GM21447 (cell line): Measurements from ENCODE around the gene ONECUT3.

Experiments
- ATAC-seq: cut with Tn5 transposase; IDR thresholded peaks from one replicate; pipeline ENCODE4 v1.9.1; 2021; ENCODE audit not compliant: unreplicated experiment

Gene ONECUT3

DNA sequence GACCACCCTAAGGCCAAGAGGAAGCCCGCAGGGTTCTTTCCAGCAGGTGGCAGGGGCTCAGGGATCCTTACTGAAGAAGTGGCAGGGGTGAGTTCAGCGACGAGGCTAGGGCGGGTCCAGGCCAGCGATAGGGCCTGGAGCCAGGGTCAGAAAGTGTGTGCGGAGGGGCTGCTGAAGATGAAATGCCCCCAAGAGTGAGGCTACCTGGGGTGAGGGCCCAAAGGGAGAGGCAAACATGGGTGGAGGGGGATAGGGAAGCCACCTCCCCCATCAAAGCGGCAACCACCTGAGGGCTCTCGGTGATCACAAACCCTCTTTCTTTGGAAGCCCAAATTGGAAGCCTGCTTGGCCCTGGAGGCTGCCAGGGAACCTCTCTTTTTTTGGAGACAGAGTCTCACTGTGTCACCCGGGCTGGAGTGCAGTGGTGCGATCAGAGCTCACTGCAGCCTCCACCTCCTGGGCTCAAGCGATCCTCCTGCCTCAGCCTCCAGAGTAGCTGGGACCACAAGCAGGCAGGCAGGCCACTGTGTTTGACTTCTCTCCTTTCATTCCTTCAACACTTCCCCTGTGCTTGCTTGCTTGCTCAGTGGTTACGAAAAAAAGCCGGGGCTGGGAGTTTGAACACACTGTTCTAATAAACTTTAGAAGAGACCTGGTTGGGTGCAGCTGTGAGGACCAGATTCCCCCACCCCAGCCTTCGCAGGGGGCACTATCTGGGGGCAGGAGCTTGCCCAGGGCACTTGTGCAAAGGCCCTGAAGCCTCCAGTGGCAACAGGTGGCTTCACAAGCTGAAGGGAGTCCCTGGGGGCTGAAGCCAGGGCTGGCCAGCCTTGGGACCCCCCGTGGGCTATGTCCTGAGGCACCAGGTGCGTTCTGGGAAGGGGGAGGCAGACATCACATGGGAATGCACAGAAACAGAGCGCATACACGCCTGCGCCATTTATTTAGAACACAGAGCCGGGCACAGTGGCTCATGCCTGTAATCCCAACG lies 60.2 kb downstream of the ONECUT3 start:
- no peak for ATAC-seq

- no peak for ATAC-seq
These were observed 61.1 kb downstream of the ONECUT3 start for GRCh38 chr19:1814391-1814790.

GRCh38 chr19:1814833-1815604 lies 61.7 kb downstream of the ONECUT3 start:
- no peak for ATAC-seq

DNA sequence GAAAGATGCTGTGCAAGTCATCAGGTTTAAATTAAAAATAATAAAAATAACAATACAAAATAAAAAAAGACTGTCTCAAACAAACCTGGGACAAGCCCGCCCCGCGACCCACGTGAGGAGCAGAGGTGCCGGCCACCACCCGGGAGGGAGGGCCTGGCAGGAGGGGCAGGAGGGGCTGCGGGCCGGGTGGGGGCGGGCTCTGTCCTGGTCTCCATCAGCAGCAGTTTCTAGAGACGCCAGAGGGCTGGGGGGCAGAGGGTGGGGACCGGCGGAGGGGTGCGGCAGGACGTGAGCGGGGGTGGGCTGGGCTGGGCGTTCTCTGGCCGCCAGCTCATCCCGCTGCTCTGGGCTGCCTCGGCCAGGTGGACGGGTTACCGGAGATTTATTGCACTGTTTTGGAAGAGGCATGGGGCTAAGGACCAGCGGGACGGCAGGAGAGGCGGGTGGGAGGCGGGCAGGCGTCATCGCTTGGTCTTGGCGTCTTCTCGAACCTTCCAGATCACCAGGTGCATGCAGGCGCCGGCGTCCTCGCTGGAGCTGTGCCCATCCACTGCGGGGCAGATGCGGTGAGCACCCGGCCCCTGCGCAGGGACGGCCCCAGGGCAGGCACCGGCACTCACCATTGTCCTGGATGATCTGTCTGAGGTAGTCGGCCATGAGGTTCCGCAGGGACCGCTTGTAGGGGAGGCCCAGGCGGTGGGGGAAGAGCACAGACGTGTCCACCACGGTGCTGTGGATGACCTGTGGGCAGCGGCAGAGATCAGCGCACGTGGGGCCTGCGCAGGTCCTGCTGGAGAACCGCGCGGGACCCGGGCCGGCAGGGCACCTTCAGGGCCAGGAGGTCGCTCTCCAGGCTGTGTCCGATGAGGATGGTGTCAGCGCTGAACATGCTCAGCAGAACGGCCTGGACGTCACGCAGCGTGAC lies 62.6 kb downstream of the ONECUT3 start:
- no peak for ATAC-seq

- ATAC-seq, result no peak
These were observed 63.4 kb downstream of the ONECUT3 start for GRCh38 chr19:1816530-1817298.

DNA sequence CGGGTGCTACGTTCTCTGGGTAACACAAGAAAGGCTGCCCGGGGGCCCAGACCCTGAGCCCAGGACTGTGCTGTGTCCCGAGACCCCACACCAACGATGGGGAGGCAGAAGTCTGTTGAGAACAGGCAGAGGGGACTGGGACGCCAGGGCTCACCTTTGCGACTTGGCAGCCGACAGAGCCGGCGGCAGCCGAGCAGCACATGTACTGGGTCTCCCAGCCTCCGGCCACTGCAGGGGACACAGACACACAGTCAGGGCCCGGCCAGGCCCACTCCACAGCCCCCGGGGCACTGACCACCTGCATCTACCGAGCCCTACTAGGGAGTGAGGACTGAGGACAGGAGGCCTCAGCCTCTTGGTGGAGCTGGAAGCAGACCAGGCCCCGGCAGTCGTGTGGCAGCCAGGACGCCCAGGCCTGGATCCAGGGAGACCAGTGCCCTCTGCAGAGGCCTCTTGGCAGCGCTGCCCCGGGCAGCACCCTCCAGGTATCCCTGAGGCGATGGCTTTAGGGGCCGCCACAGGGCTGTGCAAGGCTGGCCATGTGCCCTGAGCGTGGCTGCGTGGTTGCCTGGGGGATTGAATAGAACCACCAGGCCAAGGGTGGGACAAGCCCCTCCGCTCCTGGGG lies 64.4 kb downstream of the ONECUT3 start:
- ATAC-seq, result no peak

DNA sequence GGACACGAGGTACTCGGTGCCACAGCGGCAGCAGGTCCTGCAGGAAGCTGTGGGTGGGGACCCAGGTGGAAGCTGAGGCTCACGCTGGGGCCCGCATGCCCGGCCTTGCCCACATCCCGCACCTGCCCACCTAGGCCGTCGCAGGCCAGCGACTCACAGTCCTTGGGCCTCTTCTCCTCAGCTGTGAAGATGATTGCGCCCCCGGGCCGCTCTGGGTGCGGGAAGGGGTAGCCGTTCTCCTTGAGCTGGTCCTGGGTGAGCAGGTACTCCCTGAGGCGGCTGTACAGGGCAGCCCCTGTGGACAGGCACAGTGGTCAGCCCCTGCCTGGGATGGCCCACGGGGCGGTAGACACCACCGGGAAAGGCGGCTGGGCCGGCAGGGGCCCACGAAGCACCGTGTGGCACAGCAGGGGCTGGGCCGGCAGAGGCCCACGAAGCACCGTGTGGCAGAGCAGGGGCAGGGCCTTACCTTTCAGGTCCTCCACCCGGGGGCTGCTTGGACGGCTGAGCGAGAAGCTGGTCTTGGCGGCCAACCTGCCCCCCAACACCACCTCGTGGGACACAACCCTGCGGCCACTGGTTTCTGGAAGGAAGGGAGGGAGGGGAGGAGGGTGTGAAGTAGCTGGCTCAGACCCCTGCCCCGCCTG lies 65.4 kb downstream of the ONECUT3 start:
- no peak for ATAC-seq

DNA sequence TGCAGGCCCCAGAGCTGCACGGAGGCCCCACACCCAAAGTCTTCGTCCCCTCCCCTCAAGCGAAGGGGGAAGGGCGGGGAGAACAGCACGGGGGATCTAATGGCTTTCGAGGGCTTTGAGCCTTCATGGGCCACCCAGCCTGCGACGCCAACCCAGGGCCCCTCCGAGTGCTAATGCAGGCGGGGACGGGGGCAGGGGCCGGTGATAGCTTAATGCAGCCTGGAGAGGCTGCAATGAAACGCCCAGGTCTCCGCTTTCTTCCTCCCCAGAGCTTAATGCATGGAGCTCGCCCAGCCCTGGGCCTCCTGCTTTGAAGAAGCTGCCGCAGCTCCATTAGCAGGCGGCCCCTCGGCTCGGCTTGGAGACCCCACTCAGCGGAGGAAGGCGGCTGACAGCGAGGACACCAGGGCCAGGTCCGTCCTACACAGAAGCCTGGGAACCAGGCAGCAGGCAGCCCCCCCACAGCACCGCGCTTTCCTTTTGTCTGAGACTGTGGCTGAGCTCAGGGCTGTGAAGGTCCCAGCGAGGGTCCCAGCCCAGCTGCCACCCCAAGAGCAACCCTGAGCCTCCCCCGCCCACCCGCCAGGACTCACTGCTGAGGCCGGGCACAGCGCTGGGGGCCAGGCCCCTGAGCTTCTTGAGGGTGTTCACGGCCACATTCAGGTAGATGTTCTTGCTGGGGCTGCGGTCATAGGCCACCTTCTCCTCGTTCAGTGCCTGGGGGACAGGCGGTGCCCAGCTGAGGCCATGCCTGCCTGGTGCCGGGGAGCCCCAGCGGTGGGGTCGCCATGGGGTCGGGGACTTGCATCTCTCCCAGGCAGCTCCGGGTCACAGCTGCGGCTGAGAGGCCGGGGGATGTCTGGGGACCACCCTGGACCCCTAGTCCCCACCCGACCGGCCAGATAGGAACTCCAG lies 66.3 kb downstream of the ONECUT3 start:
- ATAC-seq, result no peak

DNA sequence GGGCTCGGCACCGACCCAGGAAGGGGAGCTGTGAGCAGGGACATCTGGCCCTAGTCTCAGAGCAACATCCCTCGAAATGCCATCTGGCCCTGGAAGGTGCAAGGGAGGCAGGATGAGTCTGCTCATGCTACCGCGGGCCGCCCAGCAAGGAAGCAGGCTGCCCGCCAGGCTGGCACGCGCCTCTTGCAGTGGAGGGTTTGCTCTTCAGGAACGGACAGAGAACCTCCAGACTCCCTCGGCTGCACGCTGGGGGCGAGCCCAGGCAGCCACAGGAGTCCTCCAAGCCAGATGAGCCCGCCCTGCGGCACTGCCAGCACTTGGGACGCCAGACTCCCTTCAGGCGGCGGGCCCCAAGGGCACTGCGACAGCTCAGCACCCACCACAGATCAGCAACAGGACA lies 68.9 kb downstream of the ONECUT3 start:
- ATAC-seq, result no peak

DNA sequence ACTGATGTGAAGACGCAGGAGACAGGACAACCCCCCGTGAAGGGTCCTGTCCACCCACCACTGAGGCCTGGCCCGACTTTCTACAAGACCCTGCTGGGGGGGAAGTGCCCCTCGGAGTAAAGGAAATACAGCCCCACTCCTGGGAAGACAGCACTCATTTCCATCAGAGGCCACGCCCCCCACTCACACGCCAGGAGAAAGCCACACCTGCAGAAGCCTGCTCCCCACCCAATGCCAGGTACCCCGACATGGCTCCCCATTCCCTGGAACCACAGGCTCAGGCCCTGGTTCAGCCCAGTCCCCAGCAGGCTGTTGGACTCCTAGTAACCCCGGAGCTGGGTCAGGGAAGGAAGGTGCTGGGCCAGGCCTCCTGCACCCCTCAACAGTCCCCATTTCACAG lies 69.7 kb downstream of the ONECUT3 start:
- no peak for ATAC-seq

DNA sequence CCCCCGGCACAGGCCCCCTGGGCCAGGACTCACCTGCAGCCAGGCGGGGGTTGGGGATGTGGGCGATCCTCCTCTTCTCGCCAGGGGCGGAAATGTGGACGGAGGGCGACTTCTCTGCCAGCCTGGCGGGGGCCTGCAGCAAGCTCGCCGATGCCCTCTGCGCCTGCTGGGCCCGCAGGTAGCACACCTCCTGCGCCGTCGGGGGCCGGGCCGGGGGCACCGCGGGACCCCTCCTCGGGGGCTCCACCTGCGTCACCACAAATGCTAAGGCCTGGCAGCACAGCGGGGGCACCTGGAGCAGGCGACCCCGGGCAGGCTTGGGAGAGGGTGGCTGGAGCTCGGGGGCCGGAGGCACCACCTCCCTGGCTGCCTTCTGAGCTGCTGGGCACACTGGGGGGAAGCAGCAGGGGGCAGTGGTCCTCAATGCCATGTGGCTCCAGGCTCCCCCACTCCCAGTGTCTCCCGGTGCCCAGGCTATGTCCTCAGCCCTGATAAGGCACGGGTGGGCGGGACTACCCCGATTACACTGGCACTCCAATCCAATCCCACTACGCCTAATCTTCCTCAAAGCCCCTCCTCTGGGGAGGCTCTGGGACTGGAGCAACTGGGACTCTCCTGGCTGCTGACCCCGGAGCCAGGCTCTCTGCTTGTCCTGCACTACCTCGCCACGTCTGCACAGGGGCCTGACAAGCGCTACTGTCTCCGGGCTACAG lies 70.4 kb downstream of the ONECUT3 start:
- no peak for ATAC-seq

DNA sequence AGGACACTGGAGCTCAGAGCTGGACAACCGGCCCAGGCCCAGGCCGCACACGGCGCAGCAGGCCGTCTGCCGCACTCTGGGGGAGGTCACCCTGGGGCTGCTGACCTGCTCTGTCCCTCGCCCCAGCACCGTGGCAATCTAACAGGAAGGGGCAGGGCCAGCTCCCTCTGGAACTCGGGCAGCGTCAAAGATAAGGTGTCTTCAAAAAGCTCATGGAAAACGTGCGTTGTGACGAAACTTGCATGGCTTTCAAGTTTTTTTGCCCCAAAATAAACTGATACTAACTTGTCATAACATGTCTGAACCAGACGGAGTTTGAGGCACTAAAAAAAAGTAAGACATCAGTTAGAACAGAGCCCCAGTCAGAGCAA lies 70.9 kb downstream of the ONECUT3 start:
- no peak for ATAC-seq

DNA sequence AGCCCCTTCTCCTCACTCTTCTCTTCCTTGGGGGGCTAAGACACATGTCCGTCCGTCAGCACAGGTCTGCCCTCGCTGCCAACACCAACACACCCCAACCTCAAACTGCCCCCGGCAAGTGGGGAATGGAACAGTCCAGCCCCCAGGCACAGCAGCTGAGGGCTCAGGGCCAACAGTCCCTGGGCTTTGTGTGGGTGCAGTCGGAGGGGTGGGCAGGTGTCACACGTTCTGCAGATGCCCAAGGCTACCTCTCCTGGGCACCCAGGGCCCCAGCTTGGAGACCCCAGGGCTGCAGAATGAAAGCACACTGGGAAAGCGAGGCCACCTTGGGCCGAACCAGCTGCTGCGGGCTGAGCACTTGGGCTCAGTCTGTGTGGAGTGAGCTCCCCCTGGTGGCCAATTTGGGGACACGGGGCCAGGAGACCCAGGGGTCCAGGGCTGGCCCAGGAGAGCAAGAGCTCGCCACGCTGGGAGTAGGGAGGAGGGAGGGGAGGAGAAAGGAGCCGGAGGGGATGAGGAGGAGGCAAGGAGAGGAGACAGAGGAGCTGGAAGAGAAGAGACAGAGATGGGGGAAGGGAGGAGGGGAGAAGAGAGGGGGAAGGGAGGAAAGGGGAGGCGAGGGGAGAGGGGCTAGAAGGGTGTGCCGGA lies 72.7 kb downstream of the ONECUT3 start:
- ATAC-seq, result no peak

DNA sequence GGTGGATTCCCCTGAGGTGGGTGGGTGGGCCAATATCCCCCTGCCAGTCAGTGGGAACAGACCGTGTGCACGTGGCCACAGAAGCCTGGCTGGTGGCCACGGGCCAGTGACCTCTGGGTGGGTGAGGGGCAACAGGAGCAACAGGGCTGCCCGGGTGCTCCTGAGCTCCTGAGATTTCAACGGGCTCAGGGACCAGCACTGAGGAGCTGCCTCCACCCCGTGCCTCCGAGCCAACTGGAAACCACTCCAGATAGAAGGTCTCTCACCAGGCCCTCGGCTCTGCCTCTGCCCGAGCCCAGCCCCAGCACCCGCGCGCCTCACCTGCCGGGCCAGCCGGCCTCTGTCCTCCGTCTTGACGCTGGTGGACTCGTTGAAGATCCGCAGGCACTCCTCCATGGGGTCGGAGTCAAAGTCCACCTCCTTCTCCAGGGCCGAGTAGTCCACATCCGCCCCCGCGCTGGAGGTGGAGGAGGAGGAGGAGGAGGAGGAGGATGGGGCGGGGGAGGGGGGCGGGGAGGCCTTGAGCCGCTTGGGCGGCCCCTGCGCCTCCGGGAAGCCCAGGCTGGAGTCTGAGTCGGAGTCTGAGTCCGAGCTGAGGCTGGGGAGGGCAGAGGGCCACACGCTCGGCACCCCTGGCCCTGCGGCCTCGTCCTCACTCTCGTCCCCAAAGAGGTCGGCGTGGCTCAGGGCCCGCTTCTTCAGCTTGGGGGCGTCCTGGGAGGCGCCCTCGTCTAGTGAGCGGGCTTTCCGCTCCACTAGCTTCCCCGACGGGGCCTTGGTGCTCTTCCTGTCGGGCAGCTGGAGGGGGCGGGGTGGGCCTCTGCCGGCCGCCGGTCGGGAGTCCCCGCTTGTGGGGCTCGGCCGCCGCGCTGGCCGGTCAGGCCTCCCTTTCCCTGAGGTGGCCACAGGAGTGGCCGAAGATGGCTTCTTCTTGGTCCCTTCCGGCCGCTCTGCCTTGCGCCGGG lies 73.5 kb downstream of the ONECUT3 start:
- ATAC-seq, result no peak

DNA sequence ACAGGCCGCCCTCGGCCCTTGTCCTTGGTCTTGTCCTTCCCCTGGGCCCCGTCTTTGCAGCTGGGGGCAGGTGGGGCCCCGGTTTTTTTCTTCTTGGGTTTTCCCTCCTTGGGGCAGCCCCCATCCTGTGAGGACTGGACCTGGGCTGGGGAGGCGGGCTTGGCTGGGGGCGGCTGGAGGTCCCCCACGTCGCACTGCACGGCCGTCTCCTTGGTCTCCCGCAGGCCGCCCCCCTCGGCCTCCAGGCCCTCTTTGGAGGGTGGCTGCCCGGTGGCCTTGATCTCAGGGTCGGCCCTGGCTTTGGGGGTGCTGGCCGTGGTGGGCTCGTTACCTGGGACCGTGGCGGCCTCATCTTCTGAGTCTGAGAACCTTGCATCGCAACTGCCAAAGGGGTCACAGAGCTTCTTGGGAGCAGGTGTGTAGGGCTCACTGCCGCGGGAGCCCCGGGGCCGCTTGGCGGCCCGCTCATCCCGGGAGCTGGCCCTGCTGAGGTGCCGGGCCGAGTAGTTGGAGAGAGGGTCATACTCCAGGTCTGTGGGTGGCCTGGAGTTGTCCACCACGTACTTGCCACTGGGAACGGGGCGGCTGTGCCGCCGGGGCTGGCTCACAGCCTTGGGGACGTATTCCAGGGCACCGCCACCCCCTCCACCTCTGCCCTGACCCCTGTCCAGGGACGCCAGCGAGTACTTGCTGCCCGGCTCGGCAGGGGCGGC lies 74.4 kb downstream of the ONECUT3 start:
- no peak for ATAC-seq
